ENCODE measurements around the gene MAPKAPK5.

GRCh38 chr12:111905502-111905901 is 63.5 kb downstream of the MAPKAPK5 start:
- TF ChIP-seq CTCF (IDR thresholded peaks at IDR 0.05) (no peak), POLR2A (IDR thresholded peaks at IDR 0.05) (no peak), POLR2AphosphoS5 (IDR thresholded peaks at IDR 0.05) (no peak)
